Left colon (tissue), 2 donors: ENCODE results near the gene EPHB2. TPM values are rescaled to one million over a fixed set of nuclear protein-coding genes. Genes with fewer than 3 reads are reported as not detected.

Source experiments
- ATAC-seq: fragments of 200-7000 bp; cut with Tn5 transposase; one replicate; pipeline ENCODE4 v1.9.1; 2020; ENCODE audit warnings: mild to moderate bottlenecking, moderate library complexity
- DNase-seq, 2 donors: peaks; one replicate each; pipeline ENCODE4 v3.0.0-alpha.2; 2020
- intact Hi-C, 2 donors: fragments of 100-400 bp; cut with DNase I in 1 of 2; cut with micrococcal nuclease in 1 of 2; formaldehyde crosslinking; loops; one replicate each; pipeline versions ENCODE4 v1.11.2 to v1.14.0; 2022; cut with DNase I, micrococcal nuclease
- total RNA-seq, 2 donors: library from RNA; stranded (reverse); fragmentation: NEBNext Ultra II Directional; extraction: Animal tissue kit (Norgen Biotek cat#: 25700); gene quantifications; one replicate each; pipeline ENCODE4 v1.2.1, GENCODE V29; 2021
- donor health status: DM: no; HTN: no; CAD: no.
- donor health status: DM: yes; HTN: yes; CAD: no.

EPHB2 gene
- total RNA-seq, 2 donors from 2014 or later = 43.3 to 72.8 TPM

- intact Hi-C loops = no loop called here
- DNase-seq (no peak), ATAC-seq (peak; percentile 40)
Observed at GRCh38 chr1:22763487-22764200, 53.0 kb downstream of the EPHB2 start.

GRCh38 chr1:22767852-22768251 lies 57.2 kb downstream of the EPHB2 start:
- no peak for ATAC-seq
- intact Hi-C loops = no loop called here
- DNase-seq = no peak

DNA sequence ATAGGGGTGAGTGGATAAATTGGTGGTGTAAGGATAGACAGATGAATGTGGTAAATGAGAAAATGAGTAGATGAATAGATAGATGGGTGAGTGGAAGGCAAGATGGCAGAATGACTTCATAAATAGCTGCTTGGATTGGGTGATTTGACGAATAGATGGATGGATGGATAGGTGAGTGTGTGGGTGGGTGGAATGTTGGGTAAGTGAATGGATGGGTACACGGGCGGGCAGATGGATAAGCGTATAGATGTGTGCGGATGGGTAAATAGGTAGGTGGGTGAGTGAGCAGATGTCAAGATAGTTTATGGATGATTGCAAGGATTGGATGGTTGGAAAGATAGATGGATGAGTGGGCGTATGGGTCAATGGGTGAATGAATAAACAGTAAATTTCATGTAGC lies 59.3 kb downstream of the EPHB2 start:
- intact Hi-C loops = no loop called here
- ATAC-seq (no peak), DNase-seq (no peak)

DNA sequence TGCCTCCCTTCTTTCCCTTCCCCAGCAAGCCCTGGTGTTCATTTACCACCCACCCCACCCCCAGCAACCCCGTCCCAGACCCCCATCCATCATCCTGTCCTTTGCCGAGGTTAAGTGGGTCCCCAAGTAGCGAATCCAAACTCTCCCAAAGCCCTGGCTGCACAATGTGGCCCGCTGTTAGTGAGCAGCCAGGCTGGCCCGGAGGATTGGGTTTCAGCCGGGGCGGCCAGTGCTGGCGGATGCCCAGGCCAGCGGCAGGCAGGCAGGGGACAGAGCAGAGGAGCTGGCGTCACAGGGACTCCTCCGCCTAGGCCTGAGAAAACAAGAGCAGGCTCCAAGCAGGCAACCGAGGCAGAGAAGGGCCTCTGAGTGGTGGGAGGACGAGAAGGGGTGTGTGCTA lies 61.4 kb downstream of the EPHB2 start:
- intact Hi-C loops = no loop called here
- no peak for DNase-seq
- ATAC-seq = no peak

DNA sequence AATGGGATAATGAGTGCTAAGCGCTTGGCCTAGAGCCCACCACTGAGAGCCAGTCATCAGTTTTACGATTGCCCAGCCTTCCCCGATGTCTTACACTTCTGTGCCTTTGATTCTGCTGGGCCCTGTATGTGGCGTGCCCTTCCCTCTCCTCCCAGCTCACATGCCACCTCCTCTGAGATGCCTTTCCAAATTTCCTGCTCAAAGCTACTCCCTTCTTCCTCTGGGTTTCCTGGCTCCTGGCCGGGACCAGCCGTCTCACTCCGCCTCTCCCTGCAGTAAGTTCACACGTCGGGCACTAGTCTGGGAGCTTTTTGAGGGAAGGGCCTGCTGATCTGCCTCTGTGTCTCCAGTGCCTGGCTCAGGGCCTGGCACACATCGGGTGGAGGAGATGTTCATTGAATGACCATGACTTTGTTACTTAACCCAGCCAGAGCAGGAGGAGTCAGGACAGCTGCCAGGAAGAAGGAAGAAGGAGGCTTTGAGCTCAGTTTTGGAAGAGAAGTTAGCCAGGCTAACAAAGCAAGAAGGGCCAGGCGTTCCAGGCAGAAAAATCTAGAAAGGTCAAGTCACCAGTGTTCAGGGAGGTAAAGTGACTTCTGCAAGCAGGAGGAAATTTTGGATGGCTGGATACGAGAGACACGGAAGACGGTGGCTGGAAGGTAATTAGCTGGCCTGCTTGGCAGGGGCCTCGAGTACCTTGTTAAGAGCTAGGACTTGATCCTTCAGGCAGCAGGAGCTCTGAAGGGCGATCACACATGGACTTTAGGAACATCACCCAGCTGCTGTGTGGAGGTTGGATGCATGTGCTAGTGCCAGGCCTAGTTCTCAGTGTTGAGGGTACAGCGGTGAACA lies 63.6 kb downstream of the EPHB2 start:
- DNase-seq (peak; percentile 44 to 59), ATAC-seq (peak; percentile 59)
- intact Hi-C loops = no loop called here

DNA sequence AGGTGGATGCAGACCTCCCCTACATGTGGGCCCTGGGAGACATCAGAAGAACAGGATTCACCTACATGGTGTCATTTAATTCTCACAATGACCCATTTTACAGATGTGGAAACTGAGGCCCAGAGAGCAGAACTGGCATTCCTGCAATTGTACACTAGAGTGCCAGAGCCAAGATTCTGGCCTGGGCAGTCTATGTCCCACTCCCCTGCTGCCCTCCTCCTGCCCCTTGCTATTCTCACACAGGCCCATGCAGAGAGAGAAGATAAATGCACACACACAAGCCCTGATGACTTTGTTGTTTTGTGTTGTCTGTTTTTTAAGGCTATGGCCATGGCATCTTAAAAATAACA lies 64.2 kb downstream of the EPHB2 start:
- intact Hi-C loops = no loop called here
- DNase-seq (no peak), ATAC-seq (no peak)

GRCh38 chr1:22775478-22775877 lies 64.8 kb downstream of the EPHB2 start:
- DNase-seq (no peak), ATAC-seq (no peak)
- intact Hi-C loops = no loop called here

DNA sequence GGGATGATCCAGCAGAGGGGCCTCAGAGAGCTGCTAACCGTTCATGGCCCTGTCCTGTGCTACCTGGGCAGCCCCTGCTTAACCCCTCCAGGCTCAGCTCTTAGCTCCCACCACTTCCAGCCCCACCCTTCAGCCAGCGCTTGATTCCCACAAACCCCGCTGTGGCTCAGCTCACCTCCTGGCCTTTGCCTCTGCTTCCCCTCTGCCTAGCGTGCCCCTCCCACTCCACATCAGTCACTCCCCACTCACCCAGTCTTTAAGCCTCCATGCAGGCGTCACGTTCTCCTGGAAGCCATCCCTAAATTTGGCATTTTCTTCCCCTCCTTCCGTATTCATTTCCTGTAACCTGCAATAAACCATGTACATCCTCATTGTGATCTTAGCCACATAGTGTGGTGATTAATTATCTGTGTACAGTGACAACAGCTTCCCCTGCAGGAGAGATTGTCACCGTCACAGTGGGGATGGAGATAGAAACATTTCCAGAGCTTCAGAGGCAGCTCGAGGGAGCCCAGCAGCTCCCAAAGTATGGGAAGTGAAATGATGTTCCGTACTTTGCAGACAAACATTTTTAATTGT lies 65.5 kb downstream of the EPHB2 start:
- DNase-seq = no peak
- intact Hi-C loops = no loop called here
- peak; percentile 21 for ATAC-seq

GRCh38 chr1:22777388-22778057 lies 66.9 kb downstream of the EPHB2 start:
- DNase-seq = no peak
- intact Hi-C loops = no loop called here
- ATAC-seq = no peak

- ATAC-seq (no peak), DNase-seq (no peak)
- intact Hi-C loops = no loop called here
Observed at GRCh38 chr1:22778408-22778807, 67.8 kb downstream of the EPHB2 start.

DNA sequence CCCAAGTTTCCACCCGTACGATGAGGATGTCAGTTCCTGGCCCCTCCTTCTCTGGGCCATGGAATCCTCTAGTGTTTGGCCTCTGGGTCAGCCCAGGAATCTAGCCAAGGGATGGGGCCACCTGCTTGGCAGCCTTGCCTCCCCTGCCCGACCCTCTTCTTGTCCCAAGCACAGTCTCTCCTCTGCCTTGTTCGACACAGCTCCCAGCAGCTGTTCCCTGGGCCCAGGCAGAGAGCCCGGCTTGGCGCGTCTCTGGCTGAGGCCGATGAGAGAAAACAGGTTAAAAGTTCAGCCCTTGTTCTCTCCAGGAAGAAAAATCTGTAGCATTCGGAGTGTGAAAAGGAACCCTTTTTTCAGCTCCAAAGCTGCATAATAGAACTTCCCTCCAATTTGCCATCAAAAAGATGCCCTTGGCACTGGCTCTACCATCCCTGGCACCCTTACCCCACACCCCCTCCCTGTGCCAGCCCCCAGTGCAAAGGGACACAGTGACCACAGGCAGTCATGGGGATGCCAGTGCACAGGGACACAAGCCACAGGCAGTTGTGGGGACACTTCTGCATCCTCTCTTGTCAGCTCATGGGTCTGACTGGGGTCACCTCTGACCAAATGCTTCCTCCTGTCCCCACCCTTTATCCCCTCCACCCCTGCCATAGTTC lies 68.4 kb downstream of the EPHB2 start:
- no peak for ATAC-seq

GRCh38 chr1:22780696-22781095 lies 70.1 kb downstream of the EPHB2 start:
- intact Hi-C loops = no loop called here
- DNase-seq (no peak), ATAC-seq (peak; percentile 76)

More for the DNA sequence above, 68.4 kb downstream of the EPHB2 start:
- no peak for DNase-seq
- intact Hi-C loops = no loop called here

DNA sequence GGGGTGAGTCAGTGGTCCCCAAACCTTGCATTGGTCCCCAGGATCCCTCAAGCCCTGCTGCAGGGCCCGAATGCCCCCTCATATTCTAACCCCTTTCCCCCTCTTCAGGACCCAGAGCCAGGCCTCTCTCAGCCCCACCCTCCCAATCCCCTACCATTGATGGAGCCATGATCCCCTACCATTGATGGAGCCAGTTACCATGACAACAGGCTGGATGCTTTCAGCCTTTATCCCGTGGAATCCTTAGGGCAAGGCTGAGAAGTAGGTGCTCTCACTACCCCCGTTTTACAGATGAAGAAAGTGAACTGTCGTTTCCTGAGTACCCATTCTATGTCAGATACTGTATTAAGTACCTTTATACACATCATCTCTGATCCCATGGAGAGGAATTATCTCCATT lies 70.8 kb downstream of the EPHB2 start:
- DNase-seq (no peak), ATAC-seq (no peak)
- intact Hi-C loops = no loop called here

DNA sequence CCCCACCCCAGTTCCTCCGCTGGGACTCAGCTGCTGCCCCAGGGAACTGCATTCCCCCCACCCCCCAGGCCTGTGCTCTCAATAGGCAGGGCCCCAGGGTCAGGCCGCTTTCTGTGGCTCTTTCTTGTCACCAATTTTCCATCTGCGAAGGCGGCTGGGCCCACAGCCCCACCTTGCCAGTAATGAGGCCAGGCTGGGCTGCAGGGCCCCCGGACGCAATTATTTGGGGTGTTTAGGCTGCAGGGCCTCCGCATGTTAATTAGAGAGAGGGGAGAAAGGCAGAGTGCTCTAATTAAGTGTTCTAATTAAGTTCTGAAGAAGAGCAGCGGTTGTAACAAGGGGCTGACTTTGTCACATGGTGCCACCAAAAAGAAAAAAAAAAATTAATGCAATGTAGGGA lies 71.8 kb downstream of the EPHB2 start:
- intact Hi-C loops = no loop called here
- DNase-seq (no peak), ATAC-seq (no peak)

DNA sequence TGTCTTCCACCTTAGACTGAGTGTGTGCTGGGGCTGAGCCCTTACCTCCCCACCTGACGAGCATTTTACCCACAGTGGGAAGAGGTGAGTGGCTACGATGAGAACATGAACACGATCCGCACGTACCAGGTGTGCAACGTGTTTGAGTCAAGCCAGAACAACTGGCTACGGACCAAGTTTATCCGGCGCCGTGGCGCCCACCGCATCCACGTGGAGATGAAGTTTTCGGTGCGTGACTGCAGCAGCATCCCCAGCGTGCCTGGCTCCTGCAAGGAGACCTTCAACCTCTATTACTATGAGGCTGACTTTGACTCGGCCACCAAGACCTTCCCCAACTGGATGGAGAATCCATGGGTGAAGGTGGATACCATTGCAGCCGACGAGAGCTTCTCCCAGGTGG lies 73.7 kb downstream of the EPHB2 start:
- intact Hi-C loops = no loop called here
- DNase-seq (no peak), ATAC-seq (no peak)

DNA sequence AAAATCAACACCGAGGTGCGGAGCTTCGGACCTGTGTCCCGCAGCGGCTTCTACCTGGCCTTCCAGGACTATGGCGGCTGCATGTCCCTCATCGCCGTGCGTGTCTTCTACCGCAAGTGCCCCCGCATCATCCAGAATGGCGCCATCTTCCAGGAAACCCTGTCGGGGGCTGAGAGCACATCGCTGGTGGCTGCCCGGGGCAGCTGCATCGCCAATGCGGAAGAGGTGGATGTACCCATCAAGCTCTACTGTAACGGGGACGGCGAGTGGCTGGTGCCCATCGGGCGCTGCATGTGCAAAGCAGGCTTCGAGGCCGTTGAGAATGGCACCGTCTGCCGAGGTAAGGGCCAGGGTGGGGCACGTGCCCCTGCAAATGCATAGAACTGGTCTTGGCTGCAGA lies 74.1 kb downstream of the EPHB2 start:
- intact Hi-C loops = no loop called here
- DNase-seq (no peak), ATAC-seq (no peak)

GRCh38 chr1:22786101-22786500 lies 75.5 kb downstream of the EPHB2 start:
- DNase-seq (no peak), ATAC-seq (no peak)
- intact Hi-C loops = no loop called here

GRCh38 chr1:22786719-22787489 lies 76.3 kb downstream of the EPHB2 start:
- no peak for DNase-seq
- no peak for ATAC-seq

More at GRCh38 chr1:22786719-22787489, 76.3 kb downstream of the EPHB2 start:
- intact Hi-C loops = no loop called here
